ENCODE results near the gene CYTH3. TPM values are rescaled to one million over a fixed set of nuclear protein-coding genes. Genes with fewer than 3 reads are reported as not detected.

Gene CYTH3
- total and polyA plus RNA-seq, 2 donors (not counting 3 experiments of a cell fraction or from before 2014, with no cell fraction given) = 8.6 to 11.2 TPM

GRCh38 chr7:6315746-6316145 is 43.3 kb upstream of the CYTH3 start:
- DNase-seq (ENCODE audit: low read depth, low spot score) (no peak), FAIRE-seq (no peak)
- H3K9me1 ChIP-seq (replicated peaks; ENCODE audit: control insufficient read depth, extremely low read depth, insufficient read depth, low read length) = no peaks in the 10 kb centered on the region
- H3K27ac ChIP-seq (ENCODE audit: insufficient read depth, low read depth, low read length) = no peak overlapping the region
- no peak overlapping the region for H2AFZ ChIP-seq (ENCODE audit: low read depth, low read length)
- intact Hi-C loops (cut with micrococcal nuclease) = no loop called here
- no peak overlapping the region for H3K9ac ChIP-seq (replicated peaks; ENCODE audit: extremely low read depth, insufficient read depth, low read length)
- no peaks in the 10 kb centered on the region for H3K9me3 ChIP-seq (replicated peaks; ENCODE audit: control insufficient read depth, insufficient read depth, low read length)
- H4K20me1 ChIP-seq (replicated peaks; ENCODE audit: control insufficient read depth, extremely low read depth, insufficient read depth, low read length) = no peaks in the 10 kb centered on the region
- TF ChIP-seq POLR2AphosphoS5 (IDR thresholded peaks at IDR 0.05; ENCODE audit: insufficient read depth, low read depth, low read length) (no peak), CTCF (IDR thresholded peaks at IDR 0.05; ENCODE audit: extremely low read depth in 1 of 2, insufficient read depth in 1 of 2, low read depth in 1 of 2, low read length in 2 of 2) (no peak), MAX (IDR thresholded peaks at IDR 0.05; ENCODE audit: insufficient read depth, insufficient read length) (no peak), POLR2A (IDR thresholded peaks at IDR 0.05; ENCODE audit: low read depth, low read length) (no peak), FOS (IDR thresholded peaks at IDR 0.05; ENCODE audit: borderline replicate concordance, insufficient read depth, low read length) (no peak), MYC (IDR thresholded peaks at IDR 0.05; ENCODE audit: low read depth, low read length) (no peak), EZH2 (IDR thresholded peaks at IDR 0.05; ENCODE audit: borderline replicate concordance, low read depth, low read length, severe bottlenecking) (no peak), GATA2 (IDR thresholded peaks at IDR 0.05; ENCODE audit: insufficient read depth, insufficient read length, low read depth, low read length) (no peak), JUN (IDR thresholded peaks at IDR 0.05; ENCODE audit: borderline replicate concordance, insufficient read depth, insufficient read length, low read depth) (no peak)
- H3K79me2 ChIP-seq (ENCODE audit: control insufficient read depth, insufficient read depth, low read length) = no peaks in the 10 kb centered on the region
- no peaks in the 10 kb centered on the region for H3K36me3 ChIP-seq (ENCODE audit: control insufficient read depth in 2 of 2, extremely low read depth in 1 of 2, insufficient read depth in 2 of 2, low read length in 2 of 2)
- POLR2A ChIA-PET = no interaction called here
- H3K27me3 ChIP-seq (ENCODE audit: control insufficient read depth in 2 of 2, insufficient read depth in 2 of 2, low read length in 2 of 2) = no peaks in the 10 kb centered on the region
- H3K4me1 ChIP-seq (ENCODE audit: control insufficient read depth, extremely low read depth, insufficient read depth, low read length) = peaks cover 9% of the 10 kb centered on the region
- H3K4me3 ChIP-seq (replicated peaks in 1 of 3; ENCODE audit: insufficient read depth in 1 of 3, low read depth in 1 of 3, low read length in 3 of 3) = no peak overlapping the region
- no TSS peak for BruUV-seq (replicated peaks)
- dilution Hi-C loops (cut with MboI; ENCODE audit: extremely low pct_ligation_motif_present, low sequenced_read_pairs) = no loop called here
- no peak overlapping the region for H3K4me2 ChIP-seq (ENCODE audit: insufficient read depth, low read length)
- CTCF ChIA-PET = interaction anchor here (11.4 kb wide), 1 partner anchor 155 kb away, joined by 240 read pairs; no protein-coding TSS in a partner anchor

Data from endothelial cell of umbilical vein (primary cell).